HL-60 (cell line): Measurements from ENCODE around the gene SMG9.
"Not testable (repeated sequence)": the region's sequence is repeated elsewhere in the genome, so short reads cannot be mapped to it uniquely, and the experiment has no call there.

Source experiments
- DNase-seq, 2 experiments: peaks; one replicate each; pipeline ENCODE4 v3.0.0-alpha.2; 2010 to 2020; ENCODE audit warnings: low read depth in 1 of 2, low spot score in 1 of 2
- H3K27ac ChIP-seq: fragments of 250-450 bp; sonication (Bioruptor Pico); replicated peaks from 2 replicates; pipeline ENCODE4 v1.5.1; 2020; ENCODE audit warnings: mild to moderate bottlenecking, moderate library complexity
- H3K27me3 ChIP-seq: fragments of 250-450 bp; sonication (Bioruptor Pico); 2 replicates; pipeline ENCODE4 v1.5.1; 2021; ENCODE audit warnings: mild to moderate bottlenecking, moderate library complexity; ENCODE audit not compliant: insufficient read depth, poor library complexity, severe bottlenecking
- H3K4me3 ChIP-seq: replicated peaks from 2 replicates; pipeline ENCODE4 v1.5.1; 2011; ENCODE audit warnings: mild to moderate bottlenecking, control low read depth, low read length; ENCODE audit not compliant: insufficient read depth
- CTCF ChIP-seq: IDR thresholded peaks from one replicate; pipeline ENCODE4 v1.5.1; 2011; ENCODE audit warnings: low read length, control low read depth, inconsistent platforms; ENCODE audit not compliant: insufficient read depth
- GABPA ChIP-seq: IDR thresholded peaks from 2 replicates; pipeline ENCODE4 v1.6.1; 2012; ENCODE audit warnings: low read depth
- POLR2AphosphoS5 ChIP-seq: IDR thresholded peaks from 2 replicates; pipeline ENCODE4 v1.6.1; 2012; ENCODE audit warnings: low read depth
- SPI1 ChIP-seq: IDR thresholded peaks from 2 replicates; pipeline ENCODE4 v1.6.1; 2012; ENCODE audit warnings: low read depth, mild to moderate bottlenecking, borderline replicate concordance
- TF ChIP-seq, protein P1 (sequence below): IDR thresholded peaks from 2 replicates; pipeline ENCODE4 v1.6.1; 2012; ENCODE audit warnings: low read depth; ENCODE audit not compliant: insufficient replicate concordance

Gene SMG9

GRCh38 chr19:43766755-43767043 is 11.9 kb upstream of the SMG9 start:
- DNase-seq = no peak

DNA sequence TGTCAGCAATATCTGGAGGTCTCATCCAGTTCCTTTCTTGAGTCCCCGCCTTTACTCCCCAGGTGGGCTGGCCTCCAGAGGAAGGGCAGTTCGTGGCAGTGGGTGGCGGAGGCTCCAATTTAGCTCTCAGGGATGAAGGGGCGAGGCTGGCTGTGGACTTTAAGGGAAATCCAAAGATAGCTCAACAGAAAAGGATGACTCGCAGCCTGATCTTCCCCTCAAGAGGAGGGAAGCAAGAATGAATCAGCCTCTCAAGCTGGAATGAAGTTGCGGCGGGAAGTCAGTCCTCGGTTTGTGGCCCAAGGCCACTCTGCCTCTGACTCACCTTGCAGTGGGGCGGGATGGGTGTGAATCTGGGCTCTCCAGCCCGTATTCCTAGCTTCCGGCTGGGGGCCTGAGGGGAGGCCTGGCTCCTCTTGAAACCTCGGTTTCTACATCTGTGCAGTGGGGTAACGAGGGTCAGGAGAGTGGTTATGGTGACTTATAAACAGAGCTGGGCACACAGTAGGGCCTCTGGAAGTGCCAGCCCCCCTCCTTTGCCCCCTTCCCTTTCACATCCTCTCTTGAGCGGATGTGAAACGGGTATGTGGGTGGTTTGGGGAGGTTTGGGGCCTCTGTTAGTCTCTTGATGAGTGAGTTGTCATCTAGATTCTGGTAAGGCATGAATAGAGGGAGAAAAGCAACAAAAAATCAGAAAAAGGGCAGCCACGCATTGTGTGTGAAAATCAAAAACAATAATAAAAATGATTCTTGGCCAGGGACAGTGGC is 10.5 kb upstream of the SMG9 start:
- peak in 1 of 2 experiments; percentile 90 for DNase-seq
- Histone ChIP-seq H3K27me3 (no peaks in the 10 kb centered on the region), H3K4me3 (no peak overlapping the region), H3K27ac (0 out of 2 replicates have a peak overlapping the region, but pooled peaks have one; percentile 5)
- TF ChIP-seq SPI1 (no peak), CTCF (no peak), GABPA (no peak), POLR2AphosphoS5 (no peak; the same call in none of the 2 replicates)
- TF ChIP-seq, protein P1, sequence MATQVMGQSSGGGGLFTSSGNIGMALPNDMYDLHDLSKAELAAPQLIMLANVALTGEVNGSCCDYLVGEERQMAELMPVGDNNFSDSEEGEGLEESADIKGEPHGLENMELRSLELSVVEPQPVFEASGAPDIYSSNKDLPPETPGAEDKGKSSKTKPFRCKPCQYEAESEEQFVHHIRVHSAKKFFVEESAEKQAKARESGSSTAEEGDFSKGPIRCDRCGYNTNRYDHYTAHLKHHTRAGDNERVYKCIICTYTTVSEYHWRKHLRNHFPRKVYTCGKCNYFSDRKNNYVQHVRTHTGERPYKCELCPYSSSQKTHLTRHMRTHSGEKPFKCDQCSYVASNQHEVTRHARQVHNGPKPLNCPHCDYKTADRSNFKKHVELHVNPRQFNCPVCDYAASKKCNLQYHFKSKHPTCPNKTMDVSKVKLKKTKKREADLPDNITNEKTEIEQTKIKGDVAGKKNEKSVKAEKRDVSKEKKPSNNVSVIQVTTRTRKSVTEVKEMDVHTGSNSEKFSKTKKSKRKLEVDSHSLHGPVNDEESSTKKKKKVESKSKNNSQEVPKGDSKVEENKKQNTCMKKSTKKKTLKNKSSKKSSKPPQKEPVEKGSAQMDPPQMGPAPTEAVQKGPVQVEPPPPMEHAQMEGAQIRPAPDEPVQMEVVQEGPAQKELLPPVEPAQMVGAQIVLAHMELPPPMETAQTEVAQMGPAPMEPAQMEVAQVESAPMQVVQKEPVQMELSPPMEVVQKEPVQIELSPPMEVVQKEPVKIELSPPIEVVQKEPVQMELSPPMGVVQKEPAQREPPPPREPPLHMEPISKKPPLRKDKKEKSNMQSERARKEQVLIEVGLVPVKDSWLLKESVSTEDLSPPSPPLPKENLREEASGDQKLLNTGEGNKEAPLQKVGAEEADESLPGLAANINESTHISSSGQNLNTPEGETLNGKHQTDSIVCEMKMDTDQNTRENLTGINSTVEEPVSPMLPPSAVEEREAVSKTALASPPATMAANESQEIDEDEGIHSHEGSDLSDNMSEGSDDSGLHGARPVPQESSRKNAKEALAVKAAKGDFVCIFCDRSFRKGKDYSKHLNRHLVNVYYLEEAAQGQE = no peak

More at GRCh38 chr19:43766755-43767043, 11.9 kb upstream of the SMG9 start:
- H3K27me3 ChIP-seq = no peaks in the 10 kb centered on the region
- H3K4me3 ChIP-seq = no peak overlapping the region
- TF ChIP-seq SPI1 (no peak), GABPA (no peak), POLR2AphosphoS5 (no peak), CTCF (no peak)
- TF ChIP-seq, protein P1 = no peak
- H3K27ac ChIP-seq = peak overlapping the region; percentile 80

DNA sequence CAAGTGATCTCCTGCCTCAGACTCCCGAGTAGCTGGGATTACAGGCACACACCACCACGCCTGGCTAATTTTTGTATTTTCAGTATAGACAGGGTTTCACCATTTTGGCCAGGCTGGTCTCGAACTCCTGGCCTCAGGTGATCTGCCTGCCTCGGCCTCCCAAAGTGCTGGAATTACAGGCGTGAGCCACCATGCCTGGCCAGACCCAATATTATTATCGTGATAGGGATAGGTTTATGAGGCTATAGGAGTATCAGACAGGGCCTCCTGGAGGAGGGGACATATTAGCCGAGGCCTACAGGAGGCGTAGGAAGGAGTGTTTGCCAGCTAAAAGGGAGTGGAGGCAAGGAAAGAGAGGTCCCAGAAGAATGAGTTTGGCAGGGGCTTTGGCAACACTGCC is 9.9 kb upstream of the SMG9 start:
- 0 out of 2 replicates have a peak overlapping the region, but pooled peaks have one; percentile 4 for H3K27ac ChIP-seq
- H3K4me3 ChIP-seq = not testable (repeated sequence)

GRCh38 chr19:43763473-43763939 is 8.7 kb upstream of the SMG9 start:
- DNase-seq = no peak
- Histone ChIP-seq H3K27ac (no peak overlapping the region), H3K4me3 (no peak overlapping the region), H3K27me3 (no peaks in the 10 kb centered on the region)
- TF ChIP-seq SPI1 = no peak
- TF ChIP-seq POLR2AphosphoS5 = no peak
- TF ChIP-seq, protein P1 = no peak
- no peak for TF ChIP-seq GABPA
- no peak for TF ChIP-seq CTCF

More for the DNA sequence above, 9.9 kb upstream of the SMG9 start:
- DNase-seq, H3K27me3 ChIP-seq: not testable (repeated sequence)
